Prostate gland (tissue), 2 donors: ENCODE data around the gene PCDHGB6. TPM values are rescaled to one million over a fixed set of nuclear protein-coding genes. Genes with fewer than 3 reads are reported as not detected.
"Not testable (repeated sequence)": the region's sequence is repeated elsewhere in the genome, so short reads cannot be mapped to it uniquely, and the experiment has no call there.

Experiments used
- DNase-seq: peaks from one replicate; pipeline ENCODE4 v3.0.0-alpha.2; 2019; ENCODE audit warnings: low spot score
- H3K27ac ChIP-seq, 2 donors: fragments of 200-600 bp; sonication (generic); 2 replicates each; pipeline ENCODE4 v1.5.1; 2017 to 2019
- H3K27me3 ChIP-seq: fragments of 200-600 bp; sonication (generic); replicated peaks from 2 replicates; pipeline ENCODE4 v1.5.1; 2019; ENCODE audit not compliant: insufficient read depth
- H3K36me3 ChIP-seq, 2 donors: fragments of 200-600 bp; sonication (generic); 1 replicate in 1 of 2; 2 replicates in 1 of 2; pipeline versions ENCODE4 v1.5.1 to v1.8.1; 2017 to 2019
- H3K4me1 ChIP-seq: fragments of 200-600 bp; sonication (generic); replicated peaks from 2 replicates; pipeline ENCODE4 v1.5.1; 2019
- H3K4me3 ChIP-seq, 2 donors: fragments of 200-600 bp; sonication (generic); 2 replicates each; pipeline ENCODE4 v1.5.1; 2017 to 2019
- H3K9me3 ChIP-seq: fragments of 200-600 bp; sonication (generic); 2 replicates; pipeline ENCODE4 v1.5.1; 2017
- POLR2A ChIP-seq: fragments of 450-650 bp; IDR thresholded peaks from one replicate; pipeline ENCODE4 v1.6.1; 2016; ENCODE audit warnings: antibody characterized with exemption, mild to moderate bottlenecking
- POLR2AphosphoS5 ChIP-seq: sonication (generic); formaldehyde crosslinking; IDR thresholded peaks from one replicate; pipeline ENCODE4 v1.6.1; 2017; ENCODE audit warnings: antibody characterized with exemption
- WGBS: methylation state at CpG from one replicate; pipeline ENCODE4 v1.1.5; 2018; 5-methylcytosine and 5-hydroxymethylcytosine counted together
- intact Hi-C: fragments of 100-400 bp; cut with DNase I; formaldehyde crosslinking; loops from one replicate; pipeline ENCODE4 v1.14.2; 2022
- total RNA-seq, 2 donors: library from RNA; depleted of rRNA; stranded (reverse); fragments of >200 nt; gene quantifications; one replicate each; pipeline ENCODE4 v1.1.0, GENCODE V29; 2016
- TF ChIP-seq, protein P1 (sequence below), 4 experiments: fragments of 200-600 bp in 2 of 4; fragments of 450-650 bp in 2 of 4; sonication (generic) in 2 of 4; IDR thresholded peaks; 1 replicate in 3 of 4; 2 replicates in 1 of 4; pipeline ENCODE4 v1.5.1; 2016 to 2019; ENCODE audit warnings: antibody characterized with exemption in 4 of 4, mild to moderate bottlenecking in 2 of 4, moderate library complexity in 2 of 4

PCDHGB6 gene
- total RNA-seq, 2 donors from 2014 or later = 5.2 to 11.0 TPM

DNA sequence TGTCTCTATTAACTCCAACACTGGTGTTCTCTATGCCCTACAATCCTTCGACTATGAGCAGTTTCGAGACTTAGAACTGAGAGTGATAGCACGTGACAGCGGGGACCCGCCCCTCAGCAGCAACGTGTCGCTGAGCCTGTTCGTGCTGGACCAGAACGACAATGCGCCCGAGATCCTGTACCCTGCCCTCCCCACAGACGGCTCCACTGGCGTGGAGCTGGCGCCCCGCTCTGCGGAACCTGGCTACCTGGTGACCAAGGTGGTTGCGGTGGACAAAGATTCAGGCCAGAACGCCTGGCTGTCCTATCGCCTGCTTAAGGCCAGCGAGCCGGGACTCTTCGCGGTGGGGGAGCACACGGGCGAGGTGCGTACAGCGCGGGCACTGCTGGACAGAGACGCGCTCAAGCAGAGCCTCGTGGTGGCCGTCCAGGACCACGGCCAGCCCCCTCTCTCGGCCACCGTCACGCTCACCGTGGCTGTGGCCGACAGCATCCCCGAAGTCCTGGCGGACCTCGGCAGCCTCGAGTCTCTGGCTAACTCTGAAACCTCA, 15.0 kb downstream of the PCDHGB6 start:
- intact Hi-C loops = no loop called here
- Histone ChIP-seq H3K9me3 (peaks cover 5% of the 10 kb centered on the region), H3K4me1 (no peaks in the 10 kb centered on the region), H3K36me3 (no peaks in the 10 kb centered on the region), H3K27me3 (no peaks in the 10 kb centered on the region), H3K27ac (no peak overlapping the region), H3K4me3 (no peak overlapping the region)
- TF ChIP-seq POLR2A (no peak), POLR2AphosphoS5 (no peak)
- TF ChIP-seq, protein P1, sequence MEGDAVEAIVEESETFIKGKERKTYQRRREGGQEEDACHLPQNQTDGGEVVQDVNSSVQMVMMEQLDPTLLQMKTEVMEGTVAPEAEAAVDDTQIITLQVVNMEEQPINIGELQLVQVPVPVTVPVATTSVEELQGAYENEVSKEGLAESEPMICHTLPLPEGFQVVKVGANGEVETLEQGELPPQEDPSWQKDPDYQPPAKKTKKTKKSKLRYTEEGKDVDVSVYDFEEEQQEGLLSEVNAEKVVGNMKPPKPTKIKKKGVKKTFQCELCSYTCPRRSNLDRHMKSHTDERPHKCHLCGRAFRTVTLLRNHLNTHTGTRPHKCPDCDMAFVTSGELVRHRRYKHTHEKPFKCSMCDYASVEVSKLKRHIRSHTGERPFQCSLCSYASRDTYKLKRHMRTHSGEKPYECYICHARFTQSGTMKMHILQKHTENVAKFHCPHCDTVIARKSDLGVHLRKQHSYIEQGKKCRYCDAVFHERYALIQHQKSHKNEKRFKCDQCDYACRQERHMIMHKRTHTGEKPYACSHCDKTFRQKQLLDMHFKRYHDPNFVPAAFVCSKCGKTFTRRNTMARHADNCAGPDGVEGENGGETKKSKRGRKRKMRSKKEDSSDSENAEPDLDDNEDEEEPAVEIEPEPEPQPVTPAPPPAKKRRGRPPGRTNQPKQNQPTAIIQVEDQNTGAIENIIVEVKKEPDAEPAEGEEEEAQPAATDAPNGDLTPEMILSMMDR (IDR thresholded peaks at IDR 0.05) = no peak
- 21% methylated on average over 42 of the region's 42 CpGs for WGBS
- DNase-seq = no peak

DNA sequence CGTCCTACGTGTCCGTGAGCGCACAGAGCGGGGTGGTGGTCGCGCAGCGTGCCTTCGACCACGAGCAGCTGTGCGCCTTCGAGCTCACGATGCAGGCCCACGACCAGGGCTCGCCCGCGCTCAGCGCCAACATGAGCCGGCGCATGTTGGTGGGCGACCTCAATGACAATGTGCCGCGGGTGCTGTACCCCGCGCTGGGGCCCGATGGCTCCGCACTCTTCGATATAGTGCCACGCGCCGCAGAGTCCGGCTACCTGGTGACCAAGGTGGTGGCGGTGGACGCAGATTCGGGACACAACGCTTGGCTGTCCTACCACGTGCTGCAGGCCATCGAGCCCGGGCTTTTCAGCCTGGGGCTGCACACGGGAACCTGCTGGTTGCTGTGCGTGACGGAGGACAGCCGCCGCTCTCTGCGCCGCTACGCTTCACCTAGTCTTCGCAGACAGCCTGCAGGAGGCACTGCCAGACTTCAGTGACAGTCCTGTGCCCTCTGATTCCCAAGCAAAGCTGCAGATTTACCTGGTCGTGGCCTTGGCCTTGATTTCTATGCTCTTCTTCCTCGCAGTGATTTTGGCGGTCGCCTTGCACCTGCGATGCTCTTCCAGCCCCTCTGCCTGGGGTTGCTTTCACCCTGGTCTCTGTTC, 20.1 kb downstream of the PCDHGB6 start:
- 34% methylated on average over 34 of the region's 53 CpGs for WGBS
- intact Hi-C loops = no loop called here
- no peak overlapping the region for H3K27ac ChIP-seq
- DNase-seq = no peak
- TF ChIP-seq, protein P1 (IDR thresholded peaks at IDR 0.05) = no peak
- no peak for TF ChIP-seq POLR2A
- TF ChIP-seq POLR2AphosphoS5 = no peak
- H3K27me3 ChIP-seq = no peaks in the 10 kb centered on the region
- H3K9me3 ChIP-seq = peaks cover 9% of the 10 kb centered on the region
- H3K4me3 ChIP-seq = no peak overlapping the region
- H3K4me1 ChIP-seq = no peaks in the 10 kb centered on the region
- no peaks in the 10 kb centered on the region for H3K36me3 ChIP-seq

DNA sequence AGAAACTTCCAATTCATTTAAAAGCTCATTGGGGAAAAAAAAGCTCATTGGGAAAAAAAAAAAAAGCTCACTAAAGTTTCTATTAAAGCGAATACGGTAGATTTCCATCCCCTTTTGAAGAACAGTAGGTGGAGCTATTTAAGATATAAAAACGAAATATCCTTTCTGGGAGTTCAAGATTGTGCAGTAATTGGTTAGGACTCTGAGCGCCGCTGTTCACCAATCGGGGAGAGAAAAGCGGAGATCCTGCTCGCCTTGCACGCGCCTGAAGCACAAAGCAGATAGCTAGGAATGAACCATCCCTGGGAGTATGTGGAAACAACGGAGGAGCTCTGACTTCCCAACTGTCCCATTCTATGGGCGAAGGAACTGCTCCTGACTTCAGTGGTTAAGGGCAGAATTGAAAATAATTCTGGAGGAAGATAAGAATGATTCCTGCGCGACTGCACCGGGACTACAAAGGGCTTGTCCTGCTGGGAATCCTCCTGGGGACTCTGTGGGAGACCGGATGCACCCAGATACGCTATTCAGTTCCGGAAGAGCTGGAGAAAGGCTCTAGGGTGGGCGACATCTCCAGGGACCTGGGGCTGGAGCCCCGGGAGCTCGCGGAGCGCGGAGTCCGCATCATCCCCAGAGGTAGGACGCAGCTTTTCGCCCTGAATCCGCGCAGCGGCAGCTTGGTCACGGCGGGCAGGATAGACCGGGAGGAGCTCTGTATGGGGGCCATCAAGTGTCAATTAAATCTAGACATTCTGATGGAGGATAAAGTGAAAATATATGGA, 22.7 kb downstream of the PCDHGB6 start, which contains the start of gene PCDHGA12:
PCDHGA12 (plus strand) TSS at position 176 of the 782 bp plus-strand sequence; CDS start at position 429, 253 bp downstream.
- intact Hi-C loops = no loop called here
- TF ChIP-seq, protein P1 (IDR thresholded peaks at IDR 0.05) = peak in 2 of 4 experiments; percentile 27 to 41
- peak; percentile 6 for TF ChIP-seq POLR2AphosphoS5
- TF ChIP-seq POLR2A = no peak

DNA sequence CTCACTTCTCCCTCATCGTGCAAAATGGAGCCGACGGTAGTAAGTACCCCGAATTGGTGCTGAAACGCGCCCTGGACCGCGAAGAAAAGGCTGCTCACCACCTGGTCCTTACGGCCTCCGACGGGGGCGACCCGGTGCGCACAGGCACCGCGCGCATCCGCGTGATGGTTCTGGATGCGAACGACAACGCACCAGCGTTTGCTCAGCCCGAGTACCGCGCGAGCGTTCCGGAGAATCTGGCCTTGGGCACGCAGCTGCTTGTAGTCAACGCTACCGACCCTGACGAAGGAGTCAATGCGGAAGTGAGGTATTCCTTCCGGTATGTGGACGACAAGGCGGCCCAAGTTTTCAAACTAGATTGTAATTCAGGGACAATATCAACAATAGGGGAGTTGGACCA, 23.5 kb downstream of the PCDHGB6 start:
- intact Hi-C loops = no loop called here
- no peak overlapping the region for H3K4me3 ChIP-seq

More for the DNA sequence above, 22.7 kb downstream of the PCDHGB6 start, which contains the start of gene PCDHGA12:
- DNase-seq = no peak
- Histone ChIP-seq H3K36me3 (no peaks in the 10 kb centered on the region), H3K9me3 (peaks cover 9% of the 10 kb centered on the region), H3K4me3 (no peak within 1 kb of the TSS), H3K27me3 (no peaks in the 10 kb centered on the region), H3K27ac (no peak within 1 kb of the TSS), H3K4me1 (no peaks in the 10 kb centered on the region)
- WGBS = 14% methylated on average over 33 of the region's 33 CpGs

DNA sequence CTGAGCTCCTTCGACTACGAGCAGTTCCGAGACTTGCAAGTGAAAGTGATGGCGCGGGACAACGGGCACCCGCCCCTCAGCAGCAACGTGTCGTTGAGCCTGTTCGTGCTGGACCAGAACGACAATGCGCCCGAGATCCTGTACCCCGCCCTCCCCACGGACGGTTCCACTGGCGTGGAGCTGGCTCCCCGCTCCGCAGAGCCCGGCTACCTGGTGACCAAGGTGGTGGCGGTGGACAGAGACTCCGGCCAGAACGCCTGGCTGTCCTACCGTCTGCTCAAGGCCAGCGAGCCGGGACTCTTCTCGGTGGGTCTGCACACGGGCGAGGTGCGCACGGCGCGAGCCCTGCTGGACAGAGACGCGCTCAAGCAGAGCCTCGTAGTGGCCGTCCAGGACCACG, 24.5 kb downstream of the PCDHGB6 start:
- H3K27me3 ChIP-seq, H3K27ac ChIP-seq, H3K4me1 ChIP-seq, H3K9me3 ChIP-seq, H3K4me3 ChIP-seq, DNase-seq, intact Hi-C loops, H3K36me3 ChIP-seq: not testable (repeated sequence)
- WGBS = 24% methylated on average over 26 of the region's 38 CpGs

More for the DNA sequence above, 23.5 kb downstream of the PCDHGB6 start:
- Histone ChIP-seq H3K36me3 (no peaks in the 10 kb centered on the region), H3K4me1 (no peaks in the 10 kb centered on the region), H3K27me3 (no peaks in the 10 kb centered on the region), H3K27ac (no peak overlapping the region), H3K9me3 (peaks cover 9% of the 10 kb centered on the region)
- TF ChIP-seq, protein P1 (IDR thresholded peaks at IDR 0.05) = no peak
- TF ChIP-seq POLR2A (no peak), POLR2AphosphoS5 (no peak)
- 19% methylated on average over 32 of the region's 37 CpGs for WGBS
- no peak for DNase-seq

DNA sequence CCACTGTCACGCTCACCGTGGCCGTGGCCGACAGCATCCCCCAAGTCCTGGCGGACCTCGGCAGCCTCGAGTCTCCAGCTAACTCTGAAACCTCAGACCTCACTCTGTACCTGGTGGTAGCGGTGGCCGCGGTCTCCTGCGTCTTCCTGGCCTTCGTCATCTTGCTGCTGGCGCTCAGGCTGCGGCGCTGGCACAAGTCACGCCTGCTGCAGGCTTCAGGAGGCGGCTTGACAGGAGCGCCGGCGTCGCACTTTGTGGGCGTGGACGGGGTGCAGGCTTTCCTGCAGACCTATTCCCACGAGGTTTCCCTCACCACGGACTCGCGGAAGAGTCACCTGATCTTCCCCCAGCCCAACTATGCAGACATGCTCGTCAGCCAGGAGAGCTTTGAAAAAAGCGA, 24.9 kb downstream of the PCDHGB6 start:
- 23% methylated on average over 25 of the region's 29 CpGs for WGBS
- DNase-seq, H3K27me3 ChIP-seq, H3K4me3 ChIP-seq, H3K9me3 ChIP-seq, H3K27ac ChIP-seq, H3K4me1 ChIP-seq, intact Hi-C loops, H3K36me3 ChIP-seq: not testable (repeated sequence)
